Sigmoid colon (tissue), 7 donors: ENCODE measurements around the gene CCDC200. TPM values are rescaled to one million over a fixed set of nuclear protein-coding genes. Genes with fewer than 3 reads are reported as not detected.

ENCODE experiments used
- DNase-seq: peaks from one replicate; pipeline ENCODE4 v3.0.0-alpha.2; 2019
- H3K27ac ChIP-seq, 4 donors: fragments of 200-600 bp; sonication (generic); one replicate each; pipeline ENCODE4 v1.5.1; 2016 to 2019; ENCODE audit warnings: mild to moderate bottlenecking in 1 of 4
- H3K27me3 ChIP-seq, 3 donors: fragments of 200-600 bp; sonication (generic); one replicate each; pipeline ENCODE4 v1.5.1; 2019; ENCODE audit warnings: mild to moderate bottlenecking in 1 of 3
- H3K36me3 ChIP-seq, 4 donors: fragments of 200-600 bp; sonication (generic); one replicate each; pipeline ENCODE4 v1.5.1; 2016 to 2019
- H3K4me1 ChIP-seq, 4 donors: fragments of 200-600 bp; sonication (generic); one replicate each; pipeline ENCODE4 v1.5.1; 2017 to 2019
- H3K4me3 ChIP-seq, 4 donors: fragments of 200-600 bp; sonication (generic); one replicate each; pipeline ENCODE4 v1.5.1; 2017 to 2019; ENCODE audit warnings: mild to moderate bottlenecking in 2 of 4, moderate library complexity in 1 of 4
- H3K9me3 ChIP-seq, 4 donors: fragments of 200-600 bp in 3 of 4; sonication (generic) in 3 of 4; one replicate each; pipeline versions ENCODE4 v1.5.1 to v1.6.1; 2013 to 2019
- EP300 ChIP-seq, 4 donors: sonication (generic); formaldehyde crosslinking; IDR thresholded peaks; one replicate each; pipeline ENCODE4 v1.6.1; 2017; ENCODE audit warnings: antibody characterized with exemption in 4 of 4
- POLR2A ChIP-seq, 2 donors: fragments of 450-650 bp; IDR thresholded peaks; one replicate each; pipeline ENCODE4 v1.6.1; 2016; ENCODE audit warnings: antibody characterized with exemption in 2 of 2, mild to moderate bottlenecking in 2 of 2, moderate library complexity in 2 of 2
- POLR2AphosphoS5 ChIP-seq, 4 donors: sonication (generic); formaldehyde crosslinking; IDR thresholded peaks; one replicate each; pipeline ENCODE4 v1.6.1; 2017; ENCODE audit warnings: antibody characterized with exemption in 4 of 4
- WGBS, 2 donors: extraction: QIAGEN DNeasy Blood & Tissue Kit; methylation state at CpG; one replicate each; pipeline ENCODE4 v1.1.7; 2013; 5-methylcytosine and 5-hydroxymethylcytosine counted together
- intact Hi-C: fragments of 100-400 bp; cut with DNase I; formaldehyde crosslinking; loops from one replicate; pipeline ENCODE4 v1.15.1; 2023
- polyA plus RNA-seq, 3 donors: library from polyadenylated mRNA; stranded (reverse); fragments of 200-250 nt; gene quantifications; one replicate each; pipeline ENCODE4 v1.2.3, GENCODE V29; 2013
- small RNA-seq, 3 donors: library from RNA; depleted of rRNA; stranded (forward); fragments of <200 nt; gene quantifications; one replicate each; pipeline ENCODE3, GENCODE V24; 2016
- total RNA-seq, 4 donors: library from RNA; depleted of rRNA; stranded (reverse); fragments of >200 nt; gene quantifications; one replicate each; pipeline ENCODE4 v1.1.0, GENCODE V29; 2016
- TF ChIP-seq, protein P1 (sequence below), 4 experiments: fragments of 450-650 bp in 3 of 4; fragments of 200-600 bp in 1 of 4; IDR thresholded peaks; one replicate each; pipeline ENCODE4 v1.5.1; 2016 to 2019; ENCODE audit warnings: antibody characterized with exemption in 4 of 4, mild to moderate bottlenecking in 3 of 4, moderate library complexity in 2 of 4
- donor health status: healthy with polysubstance abuse.
- donor health status: Bipolar disorder and iron deficiency.
- donor health status: healthy.

Gene CCDC200
- total and polyA plus RNA-seq, 7 donors: 0.12 TPM; not detected in 6

DNA sequence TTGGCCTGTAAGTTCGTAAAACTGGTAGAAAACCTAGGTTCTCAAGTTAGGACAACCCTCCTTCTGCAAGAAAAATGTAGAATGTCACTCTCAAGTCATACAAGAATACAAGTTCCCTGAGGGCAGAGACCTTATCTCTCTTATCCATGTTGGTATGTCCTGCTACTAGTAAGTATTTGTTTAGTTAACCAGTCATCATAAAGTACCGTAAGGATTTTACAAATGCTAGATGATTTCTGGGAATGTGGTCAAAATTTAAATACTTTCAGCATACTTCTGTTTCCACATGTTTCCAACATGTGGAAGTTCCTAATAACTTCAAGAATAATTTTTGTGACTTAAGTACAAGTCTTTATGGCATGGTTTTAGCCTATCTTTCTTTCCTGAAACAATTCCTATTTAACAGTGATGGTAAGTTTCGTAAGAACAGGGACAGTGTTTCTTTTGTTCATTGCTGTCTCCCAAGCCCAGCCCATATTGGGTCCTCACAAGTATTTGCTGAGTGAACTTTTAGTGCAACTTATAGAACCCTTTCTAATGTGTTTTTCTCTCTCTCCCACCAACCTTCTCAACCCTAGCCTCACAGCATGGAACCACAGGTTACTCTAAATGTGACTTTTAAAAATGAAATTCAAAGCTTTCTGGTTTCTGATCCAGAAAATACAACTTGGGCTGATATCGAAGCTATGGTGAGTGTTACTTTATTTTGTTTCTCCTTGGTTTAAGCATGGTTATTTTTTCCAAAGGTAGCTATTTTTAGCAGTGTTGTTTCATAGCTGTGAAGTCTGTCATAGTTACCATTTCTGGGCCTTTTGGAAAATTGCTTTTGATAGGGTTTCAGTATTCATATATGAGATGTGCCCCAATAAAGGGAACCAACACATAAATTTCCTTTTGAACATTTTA is 53.0 kb downstream of the CCDC200 start:
- Histone ChIP-seq H3K27ac (peak overlapping the region in 3 of 4 donors; percentile 35 to 51 (median 36)), H3K9me3 (no peaks in the 10 kb centered on the region), H3K4me1 (peaks cover 0 to 62% (median 56%) of the 10 kb centered on the region in 4 donors), H3K4me3 (no peak overlapping the region), H3K27me3 (no peaks in the 10 kb centered on the region), H3K36me3 (peaks cover 10 to 50% (median 16%) of the 10 kb centered on the region in 4 donors)
- 32 to 60% methylated on average over 4 of the region's 4 CpGs for WGBS, 2 donors
- intact Hi-C loops: no loop called here
- no peak for TF ChIP-seq POLR2AphosphoS5 (IDR thresholded peaks at IDR 0.05)
- TF ChIP-seq, protein P1, sequence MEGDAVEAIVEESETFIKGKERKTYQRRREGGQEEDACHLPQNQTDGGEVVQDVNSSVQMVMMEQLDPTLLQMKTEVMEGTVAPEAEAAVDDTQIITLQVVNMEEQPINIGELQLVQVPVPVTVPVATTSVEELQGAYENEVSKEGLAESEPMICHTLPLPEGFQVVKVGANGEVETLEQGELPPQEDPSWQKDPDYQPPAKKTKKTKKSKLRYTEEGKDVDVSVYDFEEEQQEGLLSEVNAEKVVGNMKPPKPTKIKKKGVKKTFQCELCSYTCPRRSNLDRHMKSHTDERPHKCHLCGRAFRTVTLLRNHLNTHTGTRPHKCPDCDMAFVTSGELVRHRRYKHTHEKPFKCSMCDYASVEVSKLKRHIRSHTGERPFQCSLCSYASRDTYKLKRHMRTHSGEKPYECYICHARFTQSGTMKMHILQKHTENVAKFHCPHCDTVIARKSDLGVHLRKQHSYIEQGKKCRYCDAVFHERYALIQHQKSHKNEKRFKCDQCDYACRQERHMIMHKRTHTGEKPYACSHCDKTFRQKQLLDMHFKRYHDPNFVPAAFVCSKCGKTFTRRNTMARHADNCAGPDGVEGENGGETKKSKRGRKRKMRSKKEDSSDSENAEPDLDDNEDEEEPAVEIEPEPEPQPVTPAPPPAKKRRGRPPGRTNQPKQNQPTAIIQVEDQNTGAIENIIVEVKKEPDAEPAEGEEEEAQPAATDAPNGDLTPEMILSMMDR (IDR thresholded peaks at IDR 0.05): no peak
- no peak for TF ChIP-seq EP300 (IDR thresholded peaks at IDR 0.05)
- TF ChIP-seq POLR2A (IDR thresholded peaks at IDR 0.05): no peak
- no peak for DNase-seq

DNA sequence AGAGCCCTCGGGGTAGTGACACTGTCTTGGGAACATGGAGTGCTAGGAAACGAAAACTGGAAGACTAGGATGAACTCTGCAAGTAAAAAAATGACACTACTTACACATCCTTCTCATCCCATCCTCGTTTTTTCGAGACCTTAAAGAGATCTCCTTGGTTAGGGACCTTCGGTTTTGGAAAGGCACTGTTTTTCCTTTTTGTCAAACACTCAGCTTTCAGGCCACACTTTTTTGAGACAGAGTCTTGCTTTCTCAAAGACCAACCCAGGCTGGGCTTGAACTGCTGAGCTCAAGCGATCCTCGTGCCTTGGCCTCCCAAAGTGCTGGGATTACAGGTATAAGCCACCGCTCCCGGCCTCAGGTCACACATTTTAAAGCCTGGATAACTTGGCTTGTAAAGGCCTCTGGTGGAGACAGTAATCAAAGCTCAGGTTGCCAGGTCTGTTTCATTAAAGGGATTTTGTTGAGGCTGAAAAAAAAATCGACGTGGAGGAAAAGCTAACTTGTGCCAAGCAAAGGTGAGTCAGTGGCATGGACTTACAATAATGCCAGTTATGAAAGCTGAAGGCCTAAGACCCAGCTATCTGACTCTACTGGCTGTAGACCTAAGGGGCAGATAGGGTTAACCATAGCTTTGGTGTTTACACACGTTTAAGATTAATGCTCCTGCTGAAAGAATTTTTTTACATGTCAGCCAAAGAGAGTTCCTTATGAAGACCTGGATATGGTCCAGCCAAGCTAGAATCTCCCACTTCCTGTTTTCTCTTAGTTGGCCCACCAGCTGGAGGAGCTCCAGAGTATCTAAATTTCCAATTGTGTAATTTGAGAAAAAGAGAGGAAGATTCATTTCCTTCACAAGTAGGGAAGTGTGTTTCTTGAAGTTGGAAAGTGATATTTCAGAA is 56.6 kb downstream of the CCDC200 start:
- Histone ChIP-seq H3K4me1 (peaks cover 0 to 65% (median 62%) of the 10 kb centered on the region in 4 donors), H3K4me3 (peak overlapping the region; percentile 77 to 91 (median 80)), H3K36me3 (peaks cover 0 to 13% (median 1%) of the 10 kb centered on the region in 4 donors), H3K27ac (peak overlapping the region; percentile 95 to 98 (median 98)), H3K27me3 (no peaks in the 10 kb centered on the region), H3K9me3 (no peaks in the 10 kb centered on the region)
- intact Hi-C loops: loop anchor here (2.0 kb wide), 3 partner anchors 39 to 173 kb away; partner anchors contain the start of genes BRCA1, RPL27 and TMEM106A
- TF ChIP-seq EP300 (IDR thresholded peaks at IDR 0.05) (no peak), POLR2AphosphoS5 (IDR thresholded peaks at IDR 0.05) (peak in 3 of 4 donors; percentile 8 to 19 (median 12))
- TF ChIP-seq, protein P1 (IDR thresholded peaks at IDR 0.05): peak in 1 of 4 experiments; percentile 16
- DNase-seq: peak; percentile 80
- 1 to 12% methylated on average over 12 of the region's 12 CpGs for WGBS, 2 donors

Small RNA genes within 50 kb of the gene (small RNA-seq; reads per million reads assigned to genes)
- gene RF00004 (0 reads per million in 3 donors), gene RNU2-1 (0 reads per million in 3 donors)

Other genes starting within 250 kb of the CCDC200 start
- 10 to 100 TPM in 1 of 4 donors, 1 to 10 TPM in 3; 6.8 to 13.6 (median 9.5) TPM for gene PTGES3L, start 248.5 kb downstream of the CCDC200 start, total RNA-seq
- gene PTGES3L, start 248.5 kb downstream of the CCDC200 start, polyA plus RNA-seq: 1 to 10 TPM; 2.1 to 4.8 (median 2.4) TPM
- 10 to 100 TPM in 3 of 4 donors, 1 to 10 TPM in 1; 10.0 to 13.8 (median 12.1) TPM for gene RUNDC1, start 248.1 kb downstream of the CCDC200 start, total RNA-seq
- 10 to 100 TPM in 2 of 3 donors, 1 to 10 TPM in 1; 8.4 to 14.7 (median 10.2) TPM for gene RUNDC1, start 248.1 kb downstream of the CCDC200 start, polyA plus RNA-seq
- 1,000 to 10,000 TPM; 1,576 to 2,828 (median 2,217) TPM for gene RPL27, start 230.2 kb downstream of the CCDC200 start, total RNA-seq
- 1,000 to 10,000 TPM; 3,316 to 4,569 (median 3,351) TPM for gene RPL27, start 230.2 kb downstream of the CCDC200 start, polyA plus RNA-seq
- gene IFI35, start 221.8 kb downstream of the CCDC200 start, total RNA-seq: 10 to 100 TPM; 22.4 to 60.2 (median 45.1) TPM
- 10 to 100 TPM; 48.6 to 77.9 (median 65.1) TPM for gene IFI35, start 221.8 kb downstream of the CCDC200 start, polyA plus RNA-seq
- gene VAT1, start 206.2 kb downstream of the CCDC200 start, total RNA-seq: 100 to 1,000 TPM in 3 of 4 donors, 10 to 100 TPM in 1; 77.5 to 164 (median 152) TPM
- gene VAT1, start 206.2 kb downstream of the CCDC200 start, polyA plus RNA-seq: 10 to 100 TPM; 43.0 to 85.9 (median 44.6) TPM
- 1 to 10 TPM; 2.5 to 4.6 (median 2.8) TPM for gene RND2, start 203.4 kb downstream of the CCDC200 start, total RNA-seq
- gene RND2, start 203.4 kb downstream of the CCDC200 start, polyA plus RNA-seq: under 1 TPM; 0.23 to 0.63 (median 0.60) TPM
- gene BRCA1, start 103.3 kb downstream of the CCDC200 start, total RNA-seq: 10 to 100 TPM in 1 of 4 donors, 1 to 10 TPM in 3; 5.4 to 10.2 (median 6.1) TPM
- 1 to 10 TPM in 2 of 3 donors, under 1 TPM in 1; 0.60 to 9.9 (median 2.5) TPM for gene BRCA1, start 103.3 kb downstream of the CCDC200 start, polyA plus RNA-seq
- gene NBR1, start 57.4 kb downstream of the CCDC200 start, total RNA-seq: 10 to 100 TPM; 77.5 to 98.1 (median 81.5) TPM
- gene NBR1, start 57.4 kb downstream of the CCDC200 start, polyA plus RNA-seq: 10 to 100 TPM; 50.9 to 93.4 (median 74.5) TPM
- gene TMEM106A, start 16.7 kb downstream of the CCDC200 start, total RNA-seq: 1 to 10 TPM; 3.0 to 7.2 (median 4.7) TPM
- gene TMEM106A, start 16.7 kb downstream of the CCDC200 start, polyA plus RNA-seq: 1 to 10 TPM; 2.4 to 9.4 (median 3.5) TPM
- gene RNU2-1, start 5.4 kb upstream of the CCDC200 start, total RNA-seq: not detected
- gene RNU2-1, start 5.4 kb upstream of the CCDC200 start, polyA plus RNA-seq: not detected
- gene ARL4D, start 170.4 kb upstream of the CCDC200 start, total RNA-seq: 10 to 100 TPM; 18.6 to 52.1 (median 31.4) TPM
- gene ARL4D, start 170.4 kb upstream of the CCDC200 start, polyA plus RNA-seq: 1 to 10 TPM; 1.4 to 8.9 (median 4.8) TPM